Keratinocyte (primary cell): Measurements from ENCODE around the gene TIMM10B. TPM values are rescaled to one million over a fixed set of nuclear protein-coding genes. Genes with fewer than 3 reads are reported as not detected.

ENCODE experiments used
- DNase-seq: peaks from one replicate; pipeline ENCODE4 v3.0.0-alpha.2; 2011; ENCODE audit warnings: low read depth, missing footprints, low spot score
- FAIRE-seq: peaks from 2 replicates; lab custom pipeline; 2011; peaks lifted over from hg19 to GRCh38; lab: Jason Lieb, UNC
- H2AFZ ChIP-seq: 2 replicates; pipeline ENCODE4 v1.6.0; 2012; ENCODE audit warnings: low read length, control low read depth, inconsistent platforms; ENCODE audit not compliant: control insufficient read depth
- H3K27ac ChIP-seq: 2 replicates; pipeline ENCODE4 v1.5.1; 2011; ENCODE audit warnings: low read length; ENCODE audit not compliant: control insufficient read depth, insufficient read depth
- H3K27me3 ChIP-seq: 3 replicates; pipeline ENCODE4 v1.6.0; 2011; ENCODE audit warnings: low read length; ENCODE audit not compliant: control insufficient read depth, insufficient read depth; ENCODE audit errors: extremely low read depth
- H3K36me3 ChIP-seq, 2 experiments: 2 replicates in 1 of 2; 3 replicates in 1 of 2; pipeline ENCODE4 v1.5.1; 2011; ENCODE audit warnings: low read length in 2 of 2, mild to moderate bottlenecking in 1 of 2; ENCODE audit not compliant: control insufficient read depth in 2 of 2, insufficient read depth in 2 of 2; ENCODE audit errors: extremely low read depth in 1 of 2
- H3K4me1 ChIP-seq: 3 replicates; pipeline ENCODE4 v1.5.1; 2011; ENCODE audit warnings: low read length; ENCODE audit not compliant: control insufficient read depth, insufficient read depth; ENCODE audit errors: extremely low read depth
- H3K4me2 ChIP-seq: 3 replicates; pipeline ENCODE4 v1.6.0; 2011; ENCODE audit warnings: low read depth, low read length; ENCODE audit not compliant: control insufficient read depth, insufficient read depth; ENCODE audit errors: extremely low read depth
- H3K4me3 ChIP-seq, 3 experiments: fragments of 200-600 bp in 1 of 3; sonication (generic) in 1 of 3; 2 replicates in 2 of 3; 3 replicates in 1 of 3; pipeline ENCODE4 v1.5.1; 2011 to 2016; ENCODE audit warnings: low read length in 3 of 3, mild to moderate bottlenecking in 3 of 3, control low read depth in 2 of 3, inconsistent platforms in 1 of 3, low read depth in 1 of 3, mixed read lengths in 1 of 3, mixed run types in 1 of 3, moderate library complexity in 1 of 3; ENCODE audit not compliant: control insufficient read depth in 2 of 3, insufficient read depth in 2 of 3; ENCODE audit errors: extremely low read depth in 1 of 3
- H3K79me2 ChIP-seq: 2 replicates; pipeline ENCODE4 v1.6.0; 2012; ENCODE audit warnings: low read length; ENCODE audit not compliant: control insufficient read depth, insufficient read depth
- H3K9ac ChIP-seq: 3 replicates; pipeline ENCODE4 v1.6.0; 2011; ENCODE audit warnings: low read length; ENCODE audit not compliant: control insufficient read depth, insufficient read depth; ENCODE audit errors: extremely low read depth
- H3K9me1 ChIP-seq: 3 replicates; pipeline ENCODE4 v1.6.0; 2011; ENCODE audit warnings: low read length; ENCODE audit not compliant: control insufficient read depth, insufficient read depth; ENCODE audit errors: extremely low read depth
- H3K9me3 ChIP-seq: 2 replicates; pipeline ENCODE4 v1.5.1; 2012; ENCODE audit warnings: low read depth, low read length; ENCODE audit not compliant: control insufficient read depth
- H4K20me1 ChIP-seq: 3 replicates; pipeline ENCODE4 v1.6.0; 2011; ENCODE audit warnings: low read length; ENCODE audit not compliant: control insufficient read depth, insufficient read depth; ENCODE audit errors: extremely low read depth
- CTCF ChIP-seq, 3 experiments: IDR thresholded peaks in 1 of 3; conservative IDR thresholded peaks in 1 of 3; optimal IDR thresholded peaks in 1 of 3; 2 replicates in 2 of 3; 3 replicates in 1 of 3; pipeline versions ENCODE3 to v1.5.1; 2011; ENCODE audit warnings: low read length in 3 of 3, mild to moderate bottlenecking in 3 of 3, moderate library complexity in 2 of 3, control low read depth in 1 of 3, inconsistent platforms in 1 of 3; ENCODE audit not compliant: insufficient read depth in 2 of 3; ENCODE audit errors: extremely low read depth in 1 of 3
- EZH2 ChIP-seq: IDR thresholded peaks from one replicate; pipeline ENCODE4 v1.6.1; 2012; ENCODE audit warnings: inconsistent platforms, mild to moderate bottlenecking, low read length, moderate library complexity
- dilution Hi-C: fragments of 300-500 bp; cut with MboI; formaldehyde crosslinking; loops from one replicate; pipeline ENCODE4 v1.7.0; 2020; ENCODE audit warnings: low sequenced_read_pairs; ENCODE audit not compliant: extremely low pct_ligation_motif_present
- polyA plus RNA-seq, 5 experiments: library from polyadenylated mRNA; depleted of rRNA in 3 of 5; stranded (reverse) in 3 of 5; stranded (forward) in 1 of 5; unstranded in 1 of 5; fragments of >200 nt; gene quantifications; 1 replicate in 1 of 5; 2 replicates in 3 of 5; 3 replicates in 1 of 5; pipeline versions ENCODE4 v1.2.1 to v1.2.3, GENCODE V29; 2011 to 2012; ENCODE audit warnings: missing spikeins in 2 of 5, low read depth in 1 of 5, low replicate concordance in 1 of 5

Gene TIMM10B
- polyA plus RNA-seq, 1 donor (not counting 4 experiments of a cell fraction or from before 2014, with no cell fraction given), result 34.1 TPM

GRCh38 chr11:6459099-6459450 lies 22.2 kb upstream of the TIMM10B start:
- no peak for DNase-seq
- no peak overlapping the region for H3K4me3 ChIP-seq
- H2AFZ ChIP-seq, result no peak overlapping the region
- no peak overlapping the region for H3K4me2 ChIP-seq
- TF ChIP-seq EZH2, result no peak
- TF ChIP-seq CTCF (optimal IDR thresholded peaks at IDR 0.05 in 1 of 3, IDR thresholded peaks at IDR 0.05 in 1 of 3, conservative IDR thresholded peaks at IDR 0.05 in 1 of 3; ENCODE audit: extremely low read depth in 1 of 3, insufficient read depth in 2 of 3, low read length in 3 of 3), result no peak
- no peak overlapping the region for H3K9ac ChIP-seq
- no peak overlapping the region for H3K27ac ChIP-seq
- dilution Hi-C loops, result no loop called here
- peaks cover 3% of the 10 kb centered on the region for H3K9me1 ChIP-seq
- no peaks in the 10 kb centered on the region for H3K79me2 ChIP-seq
- no peaks in the 10 kb centered on the region for H3K4me1 ChIP-seq
- no peak for FAIRE-seq
- no peaks in the 10 kb centered on the region for H4K20me1 ChIP-seq
- H3K9me3 ChIP-seq, result no peaks in the 10 kb centered on the region
- peaks cover 0 to 15% of the 10 kb centered on the region in 2 experiments for H3K36me3 ChIP-seq
- no peaks in the 10 kb centered on the region for H3K27me3 ChIP-seq

GRCh38 chr11:6468712-6469495 lies 12.4 kb upstream of the TIMM10B start:
- Histone ChIP-seq H3K79me2 (peaks cover 6% of the 10 kb centered on the region), H3K4me2 (peak overlapping the region; percentile 54), H3K27ac (no peak overlapping the region), H3K4me3 (no peak overlapping the region), H2AFZ (peak overlapping the region; percentile 77), H3K9me1 (no peaks in the 10 kb centered on the region), H3K36me3 (peaks cover 0 to 4% of the 10 kb centered on the region in 2 experiments), H3K9ac (no peak overlapping the region), H3K4me1 (peaks cover 13% of the 10 kb centered on the region), H4K20me1 (no peaks in the 10 kb centered on the region), H3K9me3 (no peaks in the 10 kb centered on the region), H3K27me3 (no peaks in the 10 kb centered on the region)
- FAIRE-seq (peak; percentile 73), DNase-seq (peak; percentile 25)
- no peak for TF ChIP-seq EZH2
- no peak for TF ChIP-seq CTCF (optimal IDR thresholded peaks at IDR 0.05 in 1 of 3, IDR thresholded peaks at IDR 0.05 in 1 of 3, conservative IDR thresholded peaks at IDR 0.05 in 1 of 3; ENCODE audit: extremely low read depth in 1 of 3, insufficient read depth in 2 of 3, low read length in 3 of 3)
- dilution Hi-C loops, result no loop called here
